Measurements from ENCODE around the gene THBS4.

THBS4 gene

GRCh38 chr5:80060966-80061365 lies 25.8 kb downstream of the THBS4 start:
- H3K27me3 ChIP-seq (ENCODE audit: low read depth, low read length): peaks cover 4% of the 10 kb centered on the region; the same call in 1 of the 2 replicates
- H3K9ac ChIP-seq (ENCODE audit: low read length): no peak overlapping the region
- no peaks in the 10 kb centered on the region for H3K9me3 ChIP-seq (ENCODE audit: insufficient read depth, low read length)
- no peak overlapping the region for H3K27ac ChIP-seq (ENCODE audit: low read length)
- H3K36me3 ChIP-seq (replicated peaks; ENCODE audit: low read depth, low read length): no peaks in the 10 kb centered on the region
- no peaks in the 10 kb centered on the region for H3K4me1 ChIP-seq (ENCODE audit: low read length)
- no peak overlapping the region for H3K4me3 ChIP-seq (ENCODE audit: low read length)
- H4K20me1 ChIP-seq (ENCODE audit: insufficient read depth, low read length): no peaks in the 10 kb centered on the region
- no peak overlapping the region for H3K4me2 ChIP-seq (ENCODE audit: low read length)
- no peak overlapping the region for H2AFZ ChIP-seq (ENCODE audit: low read depth, low read length)
- TF ChIP-seq EZH2phosphoT487 (IDR thresholded peaks at IDR 0.05; ENCODE audit: low read depth) (no peak), CTCF (IDR thresholded peaks at IDR 0.05; ENCODE audit: low read depth, low read length) (no peak)
- H3K79me2 ChIP-seq (ENCODE audit: low read length): no peaks in the 10 kb centered on the region

- Histone ChIP-seq H3K27ac (ENCODE audit: low read length) (no peak overlapping the region), H3K4me2 (ENCODE audit: low read length) (no peak overlapping the region), H3K27me3 (ENCODE audit: low read depth, low read length) (peaks cover 4% of the 10 kb centered on the region; the same call in 1 of the 2 replicates), H2AFZ (ENCODE audit: low read depth, low read length) (no peak overlapping the region), H3K4me1 (ENCODE audit: low read length) (no peaks in the 10 kb centered on the region), H4K20me1 (ENCODE audit: insufficient read depth, low read length) (no peaks in the 10 kb centered on the region), H3K36me3 (replicated peaks; ENCODE audit: low read depth, low read length) (no peaks in the 10 kb centered on the region), H3K79me2 (ENCODE audit: low read length) (no peaks in the 10 kb centered on the region), H3K4me3 (ENCODE audit: low read length) (no peak overlapping the region), H3K9ac (ENCODE audit: low read length) (no peak overlapping the region), H3K9me3 (ENCODE audit: insufficient read depth, low read length) (no peaks in the 10 kb centered on the region)
- TF ChIP-seq CTCF (IDR thresholded peaks at IDR 0.05; ENCODE audit: low read depth, low read length): no peak
- TF ChIP-seq EZH2phosphoT487 (IDR thresholded peaks at IDR 0.05; ENCODE audit: low read depth): no peak
Measured at GRCh38 chr5:80061547-80061946, 26.4 kb downstream of the THBS4 start.

- H3K4me1 ChIP-seq (ENCODE audit: low read length): no peaks in the 10 kb centered on the region
Measured at GRCh38 chr5:80064124-80064523, 29.0 kb downstream of the THBS4 start.

GRCh38 chr5:80067016-80067415 lies 31.9 kb downstream of the THBS4 start:
- Histone ChIP-seq H3K4me3 (ENCODE audit: low read length) (no peak overlapping the region), H4K20me1 (ENCODE audit: insufficient read depth, low read length) (no peaks in the 10 kb centered on the region), H3K27me3 (ENCODE audit: low read depth, low read length) (peaks cover 4% of the 10 kb centered on the region; the same call in 1 of the 2 replicates), H3K9me3 (ENCODE audit: insufficient read depth, low read length) (no peaks in the 10 kb centered on the region), H3K79me2 (ENCODE audit: low read length) (no peaks in the 10 kb centered on the region), H3K9ac (ENCODE audit: low read length) (no peak overlapping the region), H3K4me1 (ENCODE audit: low read length) (no peaks in the 10 kb centered on the region), H3K4me2 (ENCODE audit: low read length) (no peak overlapping the region), H3K27ac (ENCODE audit: low read length) (no peak overlapping the region), H3K36me3 (replicated peaks; ENCODE audit: low read depth, low read length) (no peaks in the 10 kb centered on the region), H2AFZ (ENCODE audit: low read depth, low read length) (no peak overlapping the region)
- TF ChIP-seq CTCF (IDR thresholded peaks at IDR 0.05; ENCODE audit: low read depth, low read length) (no peak), EZH2phosphoT487 (IDR thresholded peaks at IDR 0.05; ENCODE audit: low read depth) (no peak)

More at GRCh38 chr5:80064124-80064523, 29.0 kb downstream of the THBS4 start:
- TF ChIP-seq EZH2phosphoT487 (IDR thresholded peaks at IDR 0.05; ENCODE audit: low read depth) (no peak), CTCF (IDR thresholded peaks at IDR 0.05; ENCODE audit: low read depth, low read length) (no peak)
- Histone ChIP-seq H4K20me1 (ENCODE audit: insufficient read depth, low read length) (no peaks in the 10 kb centered on the region), H2AFZ (ENCODE audit: low read depth, low read length) (no peak overlapping the region), H3K4me3 (ENCODE audit: low read length) (no peak overlapping the region), H3K27me3 (ENCODE audit: low read depth, low read length) (peaks cover 4% of the 10 kb centered on the region; the same call in 1 of the 2 replicates), H3K9me3 (ENCODE audit: insufficient read depth, low read length) (no peaks in the 10 kb centered on the region), H3K27ac (ENCODE audit: low read length) (no peak overlapping the region), H3K9ac (ENCODE audit: low read length) (no peak overlapping the region), H3K36me3 (replicated peaks; ENCODE audit: low read depth, low read length) (no peaks in the 10 kb centered on the region), H3K4me2 (ENCODE audit: low read length) (no peak overlapping the region), H3K79me2 (ENCODE audit: low read length) (no peaks in the 10 kb centered on the region)

Measured in OCI-LY3 (cell line).